Ishikawa (cell line): ENCODE data around the gene BCKDHA.

Experiments
- CEBPB ChIP-seq: IDR thresholded peaks from 2 replicates; pipeline ENCODE4 v1.6.1; 2012
- CREB1 ChIP-seq: IDR thresholded peaks from 2 replicates; pipeline ENCODE4 v1.6.1; 2012; ENCODE audit warnings: low read depth
- EGR1 ChIP-seq: IDR thresholded peaks from 2 replicates; pipeline ENCODE4 v1.6.1; 2012
- EP300 ChIP-seq: IDR thresholded peaks from 2 replicates; pipeline ENCODE4 v1.6.1; 2012; ENCODE audit warnings: borderline replicate concordance
- FOXM1 ChIP-seq: IDR thresholded peaks from 2 replicates; pipeline ENCODE4 v1.6.1; 2012; ENCODE audit warnings: low read depth, borderline replicate concordance
- MAX ChIP-seq: IDR thresholded peaks from 2 replicates; pipeline ENCODE4 v1.6.1; 2012
- NFIC ChIP-seq: IDR thresholded peaks from 2 replicates; pipeline ENCODE4 v1.6.1; 2012
- RAD21 ChIP-seq: IDR thresholded peaks from 2 replicates; pipeline ENCODE4 v1.6.1; 2012; ENCODE audit warnings: low read depth
- REST ChIP-seq: IDR thresholded peaks from 2 replicates; pipeline ENCODE4 v1.6.1; 2012; ENCODE audit warnings: low read depth, mild to moderate bottlenecking
- TAF1 ChIP-seq: IDR thresholded peaks from 2 replicates; pipeline ENCODE4 v1.6.1; 2012; ENCODE audit warnings: low read depth, mild to moderate bottlenecking
- TCF12 ChIP-seq: IDR thresholded peaks from 2 replicates; pipeline ENCODE4 v1.6.1; 2012; ENCODE audit warnings: low read depth
- TEAD4 ChIP-seq: IDR thresholded peaks from 2 replicates; pipeline ENCODE4 v1.6.1; 2012
- USF1 ChIP-seq: IDR thresholded peaks from 2 replicates; pipeline ENCODE4 v1.6.1; 2012
- YY1 ChIP-seq: IDR thresholded peaks from 2 replicates; pipeline ENCODE4 v1.6.1; 2012; ENCODE audit warnings: low read depth
- ZBTB7A ChIP-seq: IDR thresholded peaks from 2 replicates; pipeline ENCODE4 v1.6.1; 2012; ENCODE audit warnings: low read depth

The BCKDHA gene

GRCh38 chr19:41392775-41393174, 4.8 kb upstream of the BCKDHA start:
- TF ChIP-seq MAX (no peak), RAD21 (no peak), EP300 (no peak), CREB1 (no peak), YY1 (no peak), REST (no peak), TCF12 (no peak), USF1 (no peak), TEAD4 (no peak), EGR1 (no peak), ZBTB7A (no peak), TAF1 (no peak), NFIC (no peak), FOXM1 (no peak), CEBPB (no peak)

GRCh38 chr19:41395355-41395754, 2.3 kb upstream of the BCKDHA start:
- TF ChIP-seq MAX (no peak), TAF1 (no peak), EP300 (no peak), TEAD4 (no peak), USF1 (no peak), CREB1 (no peak), TCF12 (no peak), RAD21 (no peak), EGR1 (no peak), CEBPB (no peak), NFIC (no peak), ZBTB7A (no peak), FOXM1 (no peak), REST (no peak), YY1 (no peak)

GRCh38 chr19:41398050-41398418, 416 bp downstream of the BCKDHA start:
- TF ChIP-seq EGR1, result no peak
- TF ChIP-seq FOXM1, result no peak
- TF ChIP-seq CEBPB, result no peak

GRCh38 chr19:41398598-41398997, 980 bp downstream of the BCKDHA start:
- no peak for TF ChIP-seq TAF1
- no peak for TF ChIP-seq EGR1
- TF ChIP-seq CREB1, result no peak
- TF ChIP-seq CEBPB, result no peak
- no peak for TF ChIP-seq RAD21
- no peak for TF ChIP-seq MAX
- TF ChIP-seq FOXM1, result no peak
- TF ChIP-seq NFIC, result no peak
- no peak for TF ChIP-seq REST
- no peak for TF ChIP-seq TEAD4
- no peak for TF ChIP-seq YY1
- no peak for TF ChIP-seq TCF12
- TF ChIP-seq USF1, result no peak
- TF ChIP-seq EP300, result no peak
- TF ChIP-seq ZBTB7A, result no peak
